Upper lobe of left lung (tissue), 4 donors: ENCODE data around the gene TNS1.

Source experiments
- POLR2A ChIP-seq, 4 donors: fragments of 450-650 bp; IDR thresholded peaks; one replicate each; pipeline ENCODE4 v1.5.1; 2016 to 2017; ENCODE audit warnings: antibody characterized with exemption in 4 of 4, mild to moderate bottlenecking in 2 of 4
- TF ChIP-seq, protein P1 (sequence below), 6 experiments: fragments of 450-650 bp in 4 of 6; fragments of 200-600 bp in 2 of 6; sonication (generic) in 2 of 6; IDR thresholded peaks; one replicate each; pipeline ENCODE4 v1.5.1; 2016 to 2019; ENCODE audit warnings: antibody characterized with exemption in 6 of 6

GRCh38 chr2:217953011-217953481, 49.7 kb downstream of the TNS1 start:
- no peak for TF ChIP-seq POLR2A (IDR thresholded peaks at IDR 0.05)
- TF ChIP-seq, protein P1, sequence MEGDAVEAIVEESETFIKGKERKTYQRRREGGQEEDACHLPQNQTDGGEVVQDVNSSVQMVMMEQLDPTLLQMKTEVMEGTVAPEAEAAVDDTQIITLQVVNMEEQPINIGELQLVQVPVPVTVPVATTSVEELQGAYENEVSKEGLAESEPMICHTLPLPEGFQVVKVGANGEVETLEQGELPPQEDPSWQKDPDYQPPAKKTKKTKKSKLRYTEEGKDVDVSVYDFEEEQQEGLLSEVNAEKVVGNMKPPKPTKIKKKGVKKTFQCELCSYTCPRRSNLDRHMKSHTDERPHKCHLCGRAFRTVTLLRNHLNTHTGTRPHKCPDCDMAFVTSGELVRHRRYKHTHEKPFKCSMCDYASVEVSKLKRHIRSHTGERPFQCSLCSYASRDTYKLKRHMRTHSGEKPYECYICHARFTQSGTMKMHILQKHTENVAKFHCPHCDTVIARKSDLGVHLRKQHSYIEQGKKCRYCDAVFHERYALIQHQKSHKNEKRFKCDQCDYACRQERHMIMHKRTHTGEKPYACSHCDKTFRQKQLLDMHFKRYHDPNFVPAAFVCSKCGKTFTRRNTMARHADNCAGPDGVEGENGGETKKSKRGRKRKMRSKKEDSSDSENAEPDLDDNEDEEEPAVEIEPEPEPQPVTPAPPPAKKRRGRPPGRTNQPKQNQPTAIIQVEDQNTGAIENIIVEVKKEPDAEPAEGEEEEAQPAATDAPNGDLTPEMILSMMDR (IDR thresholded peaks at IDR 0.05), result no peak
